Frontal cortex (tissue), 4 donors: ENCODE measurements around the gene AKAP5. TPM values are rescaled to one million over a fixed set of nuclear protein-coding genes. Genes with fewer than 3 reads are reported as not detected.
"Not testable (repeated sequence)": the region's sequence is repeated elsewhere in the genome, so short reads cannot be mapped to it uniquely, and the experiment has no call there.

ENCODE experiments used
- DNase-seq, 2 donors: peaks; one replicate each; pipeline ENCODE4 v3.0.0; 2012; ENCODE audit warnings: low spot score in 2 of 2
- FAIRE-seq: peaks from 2 replicates; lab custom pipeline; 2012; peaks lifted over from hg19 to GRCh38; lab: Jason Lieb, UNC
- total RNA-seq: library from RNA; depleted of rRNA; stranded (reverse); fragments of >200 nt; gene quantifications from one replicate; pipeline ENCODE4 v1.2.3, GENCODE V29; 2014
- donor health status: control.
- donor health status: control.
- donor health status: control.

AKAP5 gene
- total RNA-seq, 1 donor from 2014 or later, result 37.5 TPM

DNA sequence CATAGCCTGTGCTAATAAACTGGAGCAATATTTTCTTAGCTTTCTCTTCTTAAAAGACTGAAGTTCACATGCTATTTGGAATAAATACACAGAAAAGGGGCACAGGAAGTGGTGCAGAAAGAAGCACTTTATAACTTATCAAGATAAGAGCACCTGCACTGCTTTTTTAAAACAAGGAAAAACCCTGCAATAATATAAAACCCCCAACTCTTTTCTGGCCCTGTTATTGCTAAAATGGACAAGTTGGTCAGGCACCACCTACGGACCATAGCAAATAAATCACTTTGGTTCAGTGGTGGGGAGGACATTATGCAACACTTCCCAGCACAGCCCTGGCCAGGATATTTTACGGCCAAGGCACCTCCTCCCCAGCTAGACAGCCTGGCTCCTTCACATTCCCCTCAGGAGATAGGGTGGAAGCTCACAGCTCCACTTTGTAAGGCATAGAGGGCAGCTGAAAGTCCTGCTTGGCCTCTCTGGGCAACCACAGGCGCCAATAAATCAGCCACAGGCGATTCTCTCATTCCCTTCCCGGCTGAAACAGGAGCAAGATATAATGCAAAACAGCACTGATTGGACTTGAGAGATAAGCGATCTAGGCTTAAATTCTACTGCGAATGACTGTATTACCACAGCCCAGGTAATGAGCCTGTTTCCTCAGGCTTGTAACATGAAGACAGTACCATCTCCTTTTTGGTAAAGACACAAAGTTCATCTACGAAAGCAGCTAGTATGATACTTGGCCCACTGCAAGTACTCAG lies 36.3 kb downstream of the AKAP5 start:
- no peak for FAIRE-seq
- no peak for DNase-seq

GRCh38 chr14:64502456-64502855 lies 37.2 kb downstream of the AKAP5 start:
- no peak for DNase-seq
- no peak for FAIRE-seq

DNA sequence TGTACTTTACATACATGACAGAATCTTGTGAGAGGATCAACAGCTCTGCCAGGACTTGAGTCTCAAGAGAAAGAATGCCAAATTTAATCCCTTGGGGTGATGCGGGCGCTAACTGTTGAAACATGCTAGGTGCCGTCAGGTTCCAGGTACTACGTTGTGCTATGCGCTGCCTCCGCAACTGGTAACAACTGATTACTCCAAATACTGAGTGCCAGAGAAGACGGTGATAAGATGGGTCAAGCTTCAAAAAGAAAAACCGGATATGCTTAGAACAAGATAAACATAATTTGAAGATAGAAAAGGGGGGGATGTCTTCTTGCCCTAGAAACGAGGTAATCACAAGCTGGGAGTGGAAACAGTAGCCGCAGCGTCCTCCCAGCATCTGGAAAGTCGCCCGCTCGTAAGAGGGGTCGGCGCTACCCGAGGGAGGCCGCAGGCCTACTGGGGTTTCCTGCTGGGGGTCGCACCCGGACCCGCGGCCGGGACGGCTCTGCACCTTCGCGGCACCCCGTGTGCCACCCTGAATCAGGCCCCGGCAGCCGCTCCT lies 37.7 kb downstream of the AKAP5 start:
- FAIRE-seq (no peak), DNase-seq (no peak)

GRCh38 chr14:64503434-64504309 lies 38.4 kb downstream of the AKAP5 start, which contains the start of gene ZBTB25:
Gene ZBTB25 (minus strand): TSS chr14:64503838. CDS start chr14:64490533, 13,305 bp downstream.
- peak; percentile 69 to 81 for DNase-seq
- no peak for FAIRE-seq

DNA sequence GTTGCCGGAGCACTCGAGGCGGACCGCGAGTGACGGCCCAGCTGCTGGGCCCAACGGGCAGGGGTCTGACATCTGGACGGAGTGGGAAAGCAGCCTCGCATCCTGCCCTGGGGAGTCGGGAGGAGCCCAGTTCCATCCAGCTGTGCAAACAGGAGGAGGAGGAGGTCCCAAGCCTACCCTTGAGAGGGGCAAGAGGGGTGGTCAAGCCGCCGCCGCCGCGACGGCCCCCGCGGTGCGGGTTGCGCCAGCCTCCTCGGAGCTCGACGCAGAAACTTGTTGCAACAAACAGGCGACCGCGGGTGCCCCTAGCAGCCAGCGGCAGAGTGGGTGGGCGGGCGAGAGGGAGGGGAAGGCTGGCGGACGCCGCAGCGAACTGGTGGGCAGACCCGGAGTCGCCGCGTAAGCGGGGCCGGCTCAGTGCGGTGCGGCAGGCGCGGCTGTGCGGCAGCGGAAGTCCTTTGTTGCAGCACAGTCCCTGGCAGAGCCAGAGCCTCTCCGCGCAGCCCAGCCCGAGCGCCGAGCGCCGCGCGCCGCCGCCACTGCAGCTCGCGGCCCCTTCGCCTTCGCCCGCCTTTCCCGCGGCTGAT lies 39.1 kb downstream of the AKAP5 start, which contains the start of gene ZBTB1:
Gene ZBTB1 (plus strand): TSS at position 461 of the 587 bp plus-strand sequence. CDS start 16,735 bp downstream, outside the sequence.
- DNase-seq (peak; percentile 59 to 80), FAIRE-seq (no peak)

- DNase-seq, result peak; percentile 68 to 70
- no peak for FAIRE-seq
Measured at GRCh38 chr14:64504897-64505794, 39.8 kb downstream of the AKAP5 start.

- DNase-seq (no peak), FAIRE-seq (no peak)
Measured at GRCh38 chr14:64506721-64507120, 41.4 kb downstream of the AKAP5 start.

- DNase-seq, result no peak
- FAIRE-seq, result no peak
Measured at GRCh38 chr14:64507376-64508156, 42.3 kb downstream of the AKAP5 start.

DNA sequence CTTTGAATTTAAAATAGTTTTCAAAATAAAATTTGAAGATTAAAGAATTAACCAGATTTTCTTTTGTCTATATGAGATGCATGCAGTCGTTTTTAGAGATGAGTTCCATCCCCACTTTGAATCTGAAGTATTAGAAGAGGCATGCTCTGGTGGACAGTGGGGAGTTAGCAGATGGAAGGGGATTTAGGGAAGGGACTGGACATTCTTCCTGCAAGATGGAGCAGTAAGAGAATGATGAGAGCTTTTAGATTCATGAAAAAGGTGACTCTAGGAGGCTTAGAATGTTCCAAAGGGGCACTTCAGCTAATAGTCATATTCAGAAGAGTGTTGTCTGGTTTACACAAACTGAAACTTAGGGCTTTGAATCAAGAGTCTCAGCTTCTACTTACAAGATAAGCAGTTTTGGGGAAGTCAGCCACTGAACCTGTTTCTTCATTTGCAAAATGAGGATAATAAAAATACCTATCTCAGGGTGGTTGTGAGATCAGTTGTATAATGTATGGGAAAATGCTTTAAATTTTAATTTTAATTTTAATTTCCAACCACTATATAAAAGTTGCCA lies 43.0 kb downstream of the AKAP5 start:
- no peak for DNase-seq
- FAIRE-seq, result no peak

DNA sequence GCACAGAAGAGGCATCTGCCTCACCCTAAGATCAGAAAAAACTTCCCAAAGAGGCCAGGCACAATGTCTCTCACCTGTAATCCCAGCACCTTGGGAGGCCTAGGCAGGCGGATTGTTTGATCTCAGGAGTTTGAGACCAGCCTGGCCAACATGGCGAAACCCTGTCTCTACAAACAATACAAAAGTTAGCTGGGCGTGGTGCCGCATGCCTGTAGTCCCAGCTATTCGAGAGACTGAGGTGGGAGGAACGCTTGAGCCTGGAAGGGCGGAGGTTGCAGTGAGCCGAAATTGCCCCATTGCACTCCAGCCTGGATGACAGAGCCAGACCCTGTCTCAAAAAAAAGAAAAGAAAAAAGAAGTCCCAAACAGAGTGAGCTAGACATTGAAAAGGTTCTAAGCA lies 43.7 kb downstream of the AKAP5 start:
- no peak for FAIRE-seq
- no peak for DNase-seq

DNA sequence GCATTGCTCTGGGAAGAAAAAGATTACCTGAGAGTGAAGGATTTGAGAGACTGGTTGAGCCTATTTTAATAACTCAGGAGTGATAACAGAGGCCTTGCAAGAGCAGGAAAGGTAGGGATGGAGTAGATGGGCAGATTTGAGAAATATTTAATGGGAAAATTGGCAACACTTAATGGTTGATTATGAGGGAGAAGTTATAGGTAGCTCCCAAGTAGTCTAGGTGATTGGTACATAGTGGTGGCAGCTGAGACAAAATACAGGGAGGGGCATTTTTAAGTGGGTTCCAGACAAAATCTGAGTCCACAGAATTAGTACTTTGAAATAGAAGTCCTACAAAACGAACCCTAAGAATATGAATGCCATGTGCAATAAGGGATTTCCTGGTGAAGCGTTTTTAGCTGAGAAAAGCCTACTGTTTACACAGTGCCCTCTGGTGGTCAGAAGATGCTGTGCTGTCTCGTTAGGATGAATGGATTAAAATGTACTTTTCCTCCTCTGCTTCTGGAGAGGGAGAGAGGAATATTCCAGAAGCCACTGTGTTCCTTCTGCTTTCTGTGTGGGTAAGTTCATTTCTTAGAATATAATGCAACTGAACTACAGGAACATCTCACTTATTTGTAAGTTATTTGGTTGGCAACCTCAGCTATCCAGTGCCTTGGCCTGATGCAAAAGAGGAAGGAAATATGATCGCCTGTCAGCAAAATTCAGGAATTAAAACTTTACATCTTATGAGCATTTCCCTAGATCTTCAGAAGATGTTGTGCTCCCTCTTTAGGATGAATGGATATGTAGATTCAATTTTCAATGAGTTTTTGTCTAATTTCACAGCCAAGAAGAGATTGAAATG lies 45.7 kb downstream of the AKAP5 start:
- FAIRE-seq (no peak), DNase-seq (peak; percentile 31 to 34)

DNA sequence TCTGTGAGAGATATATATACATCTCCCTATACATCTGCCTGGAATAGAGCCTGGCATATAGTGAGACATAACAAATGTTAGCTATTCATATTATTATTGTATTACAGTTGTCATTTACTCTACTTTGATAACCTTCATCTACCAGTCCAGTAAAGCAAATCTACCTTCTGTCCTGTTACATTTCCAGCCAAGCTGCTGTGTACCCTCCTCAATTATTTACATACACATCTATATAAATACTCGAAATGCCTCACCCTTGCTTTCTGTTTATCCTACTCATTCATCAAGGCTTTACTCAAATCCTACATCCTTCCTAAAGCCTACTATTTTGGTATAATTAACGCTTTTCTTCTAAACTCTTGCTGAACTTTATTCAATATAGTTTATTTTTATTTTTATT lies 48.0 kb downstream of the AKAP5 start:
- DNase-seq, result no peak
- FAIRE-seq, result no peak

DNA sequence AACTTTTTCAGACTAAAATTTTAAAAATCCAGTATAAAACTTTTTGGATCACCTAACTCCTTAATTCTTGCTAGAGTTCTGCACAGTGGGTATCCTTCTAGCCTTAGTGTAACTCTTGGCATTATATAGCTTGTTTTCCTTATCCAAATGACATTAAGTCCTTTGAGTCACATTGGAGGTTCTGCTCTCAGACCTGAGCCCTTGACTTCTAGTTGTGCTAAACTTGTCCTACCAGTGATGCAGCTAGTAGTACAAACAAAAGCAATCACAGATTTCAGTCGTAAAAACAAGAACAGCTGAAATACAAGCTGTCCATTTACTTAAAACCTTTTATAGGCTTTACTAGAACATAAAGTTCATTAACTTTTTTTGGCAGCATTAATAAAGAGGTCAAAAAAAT lies 49.8 kb downstream of the AKAP5 start:
- no peak for DNase-seq
- no peak for FAIRE-seq

- DNase-seq (no peak), FAIRE-seq (no peak)
Measured at GRCh38 chr14:64516969-64517368, 51.7 kb downstream of the AKAP5 start.

DNA sequence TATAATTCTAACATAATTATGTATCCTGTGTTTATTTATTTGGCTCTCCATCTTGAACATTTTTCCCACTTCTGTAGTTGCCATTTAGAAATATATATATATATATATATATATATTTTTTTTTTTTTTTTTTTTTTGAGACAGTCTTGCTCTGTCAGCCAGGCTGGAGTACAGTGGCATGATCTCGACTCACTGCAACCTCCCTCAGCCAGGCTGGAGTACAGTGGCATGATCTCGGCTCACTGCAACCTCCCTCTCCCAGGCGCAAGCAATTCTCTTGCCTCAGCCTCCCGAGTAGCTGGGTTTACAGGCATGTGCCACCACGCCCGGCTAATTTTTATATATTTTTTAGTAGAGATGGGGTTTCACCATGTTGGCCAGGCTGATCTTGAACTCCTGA lies 52.4 kb downstream of the AKAP5 start:
- not testable (repeated sequence) for FAIRE-seq

DNA sequence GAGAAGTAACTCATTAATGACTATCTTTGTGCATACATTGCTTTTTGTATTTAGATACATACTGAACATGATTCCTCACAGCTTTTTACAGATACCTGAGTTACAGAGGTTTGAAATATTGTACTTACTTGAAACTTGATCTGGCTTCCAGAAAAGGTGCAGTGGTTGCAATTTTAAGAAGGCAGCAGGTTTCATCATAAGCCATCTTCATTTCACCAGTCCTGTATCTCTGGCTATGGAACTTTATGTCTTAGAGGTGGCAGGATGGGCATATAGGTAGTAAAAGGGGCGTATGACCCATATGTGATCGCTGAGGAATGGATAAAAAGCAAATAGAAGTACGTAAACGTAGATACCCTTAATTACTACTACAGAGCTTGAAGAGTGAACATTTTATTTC lies 52.9 kb downstream of the AKAP5 start:
- DNase-seq (no peak), FAIRE-seq (no peak)

More for the DNA sequence above, 52.4 kb downstream of the AKAP5 start:
- not testable (repeated sequence) for DNase-seq

- FAIRE-seq, result no peak
- DNase-seq, result no peak
Measured at GRCh38 chr14:64520699-64521098, 55.4 kb downstream of the AKAP5 start.
